ENCODE data around the gene ACADVL. TPM values are rescaled to one million over a fixed set of nuclear protein-coding genes. Genes with fewer than 3 reads are reported as not detected.

Gene ACADVL
- total RNA-seq, 4 donors from 2014 or later, result 250 to 662 (median 544) TPM

GRCh38 chr17:7262935-7263800 lies 43.4 kb downstream of the ACADVL start:
- H3K27ac ChIP-seq (replicated peaks in 1 of 4), result peak overlapping the region in 1 of 4 donors; percentile 24
- WGBS, result 13% methylated on average over 26 of the region's 26 CpGs
- peaks cover 14 to 17% (median 15%) of the 10 kb centered on the region in 4 donors for H3K36me3 ChIP-seq
- peaks cover 25 to 40% (median 30%) of the 10 kb centered on the region in 4 donors for H3K4me1 ChIP-seq
- H3K9me3 ChIP-seq, result no peaks in the 10 kb centered on the region
- H3K27me3 ChIP-seq, result peaks cover 17 to 67% (median 38%) of the 10 kb centered on the region in 4 donors
- H3K4me3 ChIP-seq, result peak overlapping the region; percentile 29 to 64 (median 36)
- no peak for TF ChIP-seq EP300 (IDR thresholded peaks at IDR 0.05)
- no peak for DNase-seq (ENCODE audit: extremely low spot score)
- intact Hi-C loops (cut with DNase I), result no loop called here

GRCh38 chr17:7263801-7264078 lies 44.0 kb downstream of the ACADVL start:
- DNase-seq (ENCODE audit: extremely low spot score), result no peak
- H3K4me3 ChIP-seq, result peak overlapping the region in 2 of 4 donors; percentile 29 to 64
- WGBS, result 31% methylated on average over 4 of the region's 4 CpGs

DNA sequence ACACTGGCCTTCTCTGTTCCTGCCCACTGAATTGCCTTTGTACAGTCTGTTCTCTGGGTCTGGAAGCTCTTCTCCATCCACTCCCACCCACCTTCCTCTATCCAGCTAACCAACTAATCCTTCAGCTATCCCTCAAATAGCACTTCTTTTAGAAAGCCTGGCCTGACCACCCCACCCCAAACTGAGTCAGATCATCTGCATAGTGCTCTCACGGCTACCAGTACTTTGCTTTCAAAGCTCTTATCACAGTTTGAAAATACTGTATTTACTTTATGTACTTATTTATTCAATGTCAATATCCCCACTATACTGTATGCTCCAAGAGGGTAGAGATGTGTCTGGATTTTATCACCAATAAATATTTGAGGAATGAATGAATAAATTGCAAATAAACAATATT lies 47.0 kb downstream of the ACADVL start:
- H3K36me3 ChIP-seq, result no peaks in the 10 kb centered on the region
- peaks cover 11 to 61% (median 28%) of the 10 kb centered on the region in 4 donors for H3K27me3 ChIP-seq
- no peak for DNase-seq (ENCODE audit: extremely low spot score)
- intact Hi-C loops (cut with DNase I), result no loop called here
- H3K27ac ChIP-seq (replicated peaks in 1 of 4), result no peak overlapping the region
- peaks cover 14 to 22% (median 16%) of the 10 kb centered on the region in 4 donors for H3K4me1 ChIP-seq
- 80% methylated on average over 1 of the region's 1 CpG for WGBS
- H3K4me3 ChIP-seq, result no peak overlapping the region
- TF ChIP-seq POLR2AphosphoS5 (IDR thresholded peaks at IDR 0.05) (no peak), POLR2A (IDR thresholded peaks at IDR 0.05; ENCODE audit: low read depth) (no peak), EP300 (IDR thresholded peaks at IDR 0.05) (no peak)
- TF ChIP-seq, protein P1, sequence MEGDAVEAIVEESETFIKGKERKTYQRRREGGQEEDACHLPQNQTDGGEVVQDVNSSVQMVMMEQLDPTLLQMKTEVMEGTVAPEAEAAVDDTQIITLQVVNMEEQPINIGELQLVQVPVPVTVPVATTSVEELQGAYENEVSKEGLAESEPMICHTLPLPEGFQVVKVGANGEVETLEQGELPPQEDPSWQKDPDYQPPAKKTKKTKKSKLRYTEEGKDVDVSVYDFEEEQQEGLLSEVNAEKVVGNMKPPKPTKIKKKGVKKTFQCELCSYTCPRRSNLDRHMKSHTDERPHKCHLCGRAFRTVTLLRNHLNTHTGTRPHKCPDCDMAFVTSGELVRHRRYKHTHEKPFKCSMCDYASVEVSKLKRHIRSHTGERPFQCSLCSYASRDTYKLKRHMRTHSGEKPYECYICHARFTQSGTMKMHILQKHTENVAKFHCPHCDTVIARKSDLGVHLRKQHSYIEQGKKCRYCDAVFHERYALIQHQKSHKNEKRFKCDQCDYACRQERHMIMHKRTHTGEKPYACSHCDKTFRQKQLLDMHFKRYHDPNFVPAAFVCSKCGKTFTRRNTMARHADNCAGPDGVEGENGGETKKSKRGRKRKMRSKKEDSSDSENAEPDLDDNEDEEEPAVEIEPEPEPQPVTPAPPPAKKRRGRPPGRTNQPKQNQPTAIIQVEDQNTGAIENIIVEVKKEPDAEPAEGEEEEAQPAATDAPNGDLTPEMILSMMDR (IDR thresholded peaks at IDR 0.05), result no peak
- H3K9me3 ChIP-seq, result no peaks in the 10 kb centered on the region

More at GRCh38 chr17:7263801-7264078, 44.0 kb downstream of the ACADVL start:
- no peak overlapping the region for H3K27ac ChIP-seq (replicated peaks in 1 of 4)
- H3K9me3 ChIP-seq, result no peaks in the 10 kb centered on the region
- H3K27me3 ChIP-seq, result peaks cover 17 to 67% (median 38%) of the 10 kb centered on the region in 4 donors
- peaks cover 8 to 11% (median 9%) of the 10 kb centered on the region in 4 donors for H3K36me3 ChIP-seq
- peaks cover 25 to 40% (median 30%) of the 10 kb centered on the region in 4 donors for H3K4me1 ChIP-seq
- intact Hi-C loops (cut with DNase I), result no loop called here
- no peak for TF ChIP-seq EP300 (IDR thresholded peaks at IDR 0.05)
- TF ChIP-seq, protein P1 (IDR thresholded peaks at IDR 0.05), result no peak
- no peak for TF ChIP-seq POLR2A (IDR thresholded peaks at IDR 0.05; ENCODE audit: low read depth)
- TF ChIP-seq POLR2AphosphoS5 (IDR thresholded peaks at IDR 0.05), result no peak

Small RNA genes within 50 kb of the gene (small RNA-seq; reads per million reads assigned to genes)
- gene AC120057.4 (0 reads per million in 3 donors), gene MIR324 (4.9 to 8.9 (median 7.2) reads per million in 3 donors), gene RF00019 (0 reads per million in 3 donors)

Other genes with a start within 250 kb of the ACADVL start
- under 1 TPM in 1 of 4 donors, not detected in 3; 0.17 TPM for gene ALOX12, start 223.9 kb upstream of the ACADVL start, total RNA-seq
- 100 to 1,000 TPM in 3 of 4 donors, 10 to 100 TPM in 1; 84.7 to 204 (median 172) TPM for gene RNASEK, start 207.3 kb upstream of the ACADVL start, total RNA-seq
- gene BCL6B, start 196.9 kb upstream of the ACADVL start, total RNA-seq, result 1 to 10 TPM in 3 of 4 donors, under 1 TPM in 1; 0.83 to 5.0 (median 3.2) TPM
- gene SLC16A13, start 183.9 kb upstream of the ACADVL start, total RNA-seq, result 1 to 10 TPM in 1 of 4 donors, under 1 TPM in 3; 0.19 to 1.2 (median 0.65) TPM
- gene SLC16A11, start 175.8 kb upstream of the ACADVL start, total RNA-seq, result under 1 TPM in 3 of 4 donors, not detected in 1; 0.17 to 0.99 (median 0.26) TPM
- gene CLEC10A, start 139.7 kb upstream of the ACADVL start, total RNA-seq, result 10 to 100 TPM in 3 of 4 donors, 1 to 10 TPM in 1; 3.0 to 14.0 (median 13.1) TPM
- 1 to 10 TPM in 1 of 4 donors, under 1 TPM in 2, not detected in 1; 0.32 to 1.5 (median 0.42) TPM for gene ASGR2, start 105.1 kb upstream of the ACADVL start, total RNA-seq
- gene ASGR1, start 40.6 kb upstream of the ACADVL start, total RNA-seq, result 1 to 10 TPM in 1 of 4 donors, under 1 TPM in 1, not detected in 2; 0.52 to 2.5 TPM
- 10 to 100 TPM; 12.3 to 21.4 (median 16.5) TPM for gene DLG4, start 102 bp upstream of the ACADVL start, total RNA-seq
- 10 to 100 TPM; 34.5 to 55.5 (median 43.7) TPM for gene DVL2, start 14.6 kb downstream of the ACADVL start, total RNA-seq
- gene PHF23, start 19.5 kb downstream of the ACADVL start, total RNA-seq, result 10 to 100 TPM; 21.6 to 38.1 (median 24.8) TPM
- 100 to 1,000 TPM; 360 to 524 (median 408) TPM for gene GABARAP, start 22.5 kb downstream of the ACADVL start, total RNA-seq
- gene CTDNEP1, start 31.8 kb downstream of the ACADVL start, total RNA-seq, result 10 to 100 TPM; 41.5 to 66.5 (median 46.6) TPM
- 10 to 100 TPM; 24.9 to 33.3 (median 27.8) TPM for gene ELP5, start 32.3 kb downstream of the ACADVL start, total RNA-seq
- 1 to 10 TPM; 1.7 to 3.4 (median 2.1) TPM for gene CLDN7, start 42.5 kb downstream of the ACADVL start, total RNA-seq
- gene SLC2A4, start 61.8 kb downstream of the ACADVL start, total RNA-seq, result 100 to 1,000 TPM; 144 to 197 (median 157) TPM
- gene YBX2, start 74.7 kb downstream of the ACADVL start, total RNA-seq, result 1 to 10 TPM; 3.6 to 8.7 (median 4.4) TPM
- 100 to 1,000 TPM; 145 to 214 (median 204) TPM for gene EIF5A, start 87.7 kb downstream of the ACADVL start, total RNA-seq
- gene GPS2, start 95.4 kb downstream of the ACADVL start, total RNA-seq, result 100 to 1,000 TPM in 1 of 4 donors, 10 to 100 TPM in 3; 89.6 to 112 (median 90.2) TPM
- 10 to 100 TPM; 13.9 to 27.0 (median 20.6) TPM for gene NEURL4, start 109.4 kb downstream of the ACADVL start, total RNA-seq
- 10 to 100 TPM in 1 of 4 donors, 1 to 10 TPM in 3; 2.1 to 11.4 (median 4.6) TPM for gene ACAP1, start 116.6 kb downstream of the ACADVL start, total RNA-seq
- gene KCTD11, start 132.2 kb downstream of the ACADVL start, total RNA-seq, result 10 to 100 TPM in 2 of 4 donors, 1 to 10 TPM in 2; 9.1 to 18.2 (median 13.3) TPM
- gene TMEM95, start 135.2 kb downstream of the ACADVL start, total RNA-seq, result under 1 TPM in 1 of 4 donors, not detected in 3; 0.42 TPM
- gene TNK1, start 161.2 kb downstream of the ACADVL start, total RNA-seq, result 1 to 10 TPM; 2.9 to 7.5 (median 5.6) TPM
- gene PLSCR3, start 174.6 kb downstream of the ACADVL start, total RNA-seq, result 10 to 100 TPM; 17.7 to 39.9 (median 24.3) TPM
- 100 to 1,000 TPM in 1 of 4 donors, 10 to 100 TPM in 3; 59.6 to 121 (median 74.7) TPM for gene TMEM256, start 184.2 kb downstream of the ACADVL start, total RNA-seq
- 10 to 100 TPM; 12.0 to 30.2 (median 19.0) TPM for gene NLGN2, start 187.9 kb downstream of the ACADVL start, total RNA-seq
- gene SPEM1, start 200.4 kb downstream of the ACADVL start, total RNA-seq, result not detected
- gene SPEM2, start 205.7 kb downstream of the ACADVL start, total RNA-seq, result not detected
- gene SPEM3, start 208.9 kb downstream of the ACADVL start, total RNA-seq, result not detected
- gene TMEM102, start 215.5 kb downstream of the ACADVL start, total RNA-seq, result 1 to 10 TPM; 1.2 to 6.1 (median 3.5) TPM
- gene FGF11, start 219.6 kb downstream of the ACADVL start, total RNA-seq, result 1 to 10 TPM in 2 of 4 donors, under 1 TPM in 1, not detected in 1; 0.50 to 1.9 (median 1.3) TPM
- 10 to 100 TPM in 1 of 4 donors, 1 to 10 TPM in 3; 5.0 to 12.8 (median 8.1) TPM for gene CHRNB1, start 225.1 kb downstream of the ACADVL start, total RNA-seq

All from esophagus muscularis mucosa (tissue), 4 donors.